RWPE1 (cell line): Measurements from ENCODE around the gene ICE2.
A peak's percentile ranks its signal among the peaks of the same experiment; 100 is the strongest.

Experiments used
- CTCF ChIA-PET: fragments of 350-600 bp; sonication (Branson Sonifier 250); formaldehyde crosslinking; extraction: SDS; loops from one replicate; lab custom pipeline; 2021; lab: Yijun Ruan, JAX
- POLR2A ChIA-PET: fragments of 400-600 bp; formaldehyde crosslinking; extraction: SDS; loops from one replicate; lab custom pipeline; 2020; ENCODE audit warnings: antibody characterized with exemption; ENCODE audit not compliant: low non-redundant PET; lab: Yijun Ruan, JAX
- DNase-seq: peaks from one replicate; pipeline ENCODE4 v3.0.0; 2012; ENCODE audit warnings: low spot score
- H3K27ac ChIP-seq: fragments of 450-650 bp; 2 replicates; pipeline ENCODE4 v1.5.1; 2017
- CTCF ChIP-seq: fragments of 450-650 bp; conservative IDR thresholded peaks from 2 replicates; pipeline ENCODE4 v1.5.1; 2017; ENCODE audit warnings: low read depth, mild to moderate bottlenecking

ICE2 gene

GRCh38 chr15:60391722-60392315, 87.1 kb downstream of the ICE2 start:
- ChIA-PET POLR2A (no interaction called here), CTCF (interaction anchor here (0.5 to 0.6 kb wide), 2 partner anchors 15 to 17 kb away, joined by 3 to 4 read pairs; no protein-coding TSS in a partner anchor)
- peak overlapping the region; percentile 81 for H3K27ac ChIP-seq
- no peak for TF ChIP-seq CTCF
- no peak for DNase-seq

GRCh38 chr15:60390871-60391501, 88.0 kb downstream of the ICE2 start:
- POLR2A ChIA-PET = no interaction called here
- TF ChIP-seq CTCF = no peak; the same call in 1 of the 2 replicates
- CTCF ChIA-PET = interaction anchor here (0.5 to 0.6 kb wide), 2 partner anchors 16 kb away, joined by 3 to 4 read pairs; no protein-coding TSS in a partner anchor
- H3K27ac ChIP-seq = peak overlapping the region; percentile 81
- peak; percentile 80 for DNase-seq

- TF ChIP-seq CTCF = no peak
- DNase-seq = no peak
- H3K27ac ChIP-seq = no peak overlapping the region; the same call in 1 of the 2 replicates
- CTCF ChIA-PET = no interaction called here
- POLR2A ChIA-PET = no interaction called here
Observed at GRCh38 chr15:60390231-60390630, 88.7 kb downstream of the ICE2 start.

GRCh38 chr15:60389261-60390077, 89.5 kb downstream of the ICE2 start:
- DNase-seq = no peak
- TF ChIP-seq CTCF = no peak
- ChIA-PET CTCF (interaction anchor here (0.6 kb wide), 1 partner anchor 1291 kb away, joined by 6 read pairs; no protein-coding TSS in a partner anchor), POLR2A (no interaction called here)
- no peak overlapping the region for H3K27ac ChIP-seq

GRCh38 chr15:60387321-60387720, 91.6 kb downstream of the ICE2 start:
- CTCF ChIA-PET = no interaction called here
- DNase-seq = no peak
- H3K27ac ChIP-seq = peak overlapping the region; percentile 70; the same call in 1 of the 2 replicates
- POLR2A ChIA-PET = no interaction called here
- TF ChIP-seq CTCF = no peak

- no peak for DNase-seq
- H3K27ac ChIP-seq = no peak overlapping the region
- TF ChIP-seq CTCF = no peak
- CTCF ChIA-PET = no interaction called here
- POLR2A ChIA-PET = no interaction called here
Observed at GRCh38 chr15:60386615-60387014, 92.3 kb downstream of the ICE2 start.
